ENCODE measurements around the gene PRKCD. TPM values are rescaled to one million over a fixed set of nuclear protein-coding genes. Genes with fewer than 3 reads are reported as not detected.

PRKCD gene
- total RNA-seq, 2 experiments from 2014 or later, result 20.6 to 21.4 TPM

DNA sequence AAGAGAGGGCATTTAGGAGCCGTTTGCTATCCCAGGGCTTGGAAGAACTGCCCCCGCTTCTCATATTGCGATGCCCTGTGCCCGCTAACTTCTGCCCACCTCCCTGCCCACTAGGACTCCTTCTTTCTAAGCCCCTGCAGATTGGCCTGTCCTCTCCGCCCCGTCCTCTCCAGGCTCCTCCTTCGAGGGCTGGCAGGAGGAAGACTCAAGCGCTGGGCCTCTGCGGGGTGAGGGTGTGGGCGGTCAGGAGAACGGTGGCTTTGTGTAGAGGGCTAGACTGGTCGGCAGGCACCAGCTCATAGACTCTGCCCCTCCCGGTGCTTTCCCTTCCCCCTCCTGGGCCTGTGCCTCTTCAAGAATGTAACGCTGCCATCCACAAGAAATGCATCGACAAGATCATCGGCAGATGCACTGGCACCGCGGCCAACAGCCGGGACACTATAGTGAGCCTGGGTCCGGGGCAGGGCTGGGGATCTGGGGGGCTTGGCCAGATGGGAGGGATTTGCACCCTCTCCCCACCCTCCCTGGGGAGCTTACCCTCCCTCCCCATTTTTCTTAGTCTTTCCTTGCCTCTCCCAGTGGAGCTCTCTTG, 21.9 kb downstream of the PRKCD start:
- ChIA-PET CTCF (no interaction called here), POLR2A (no interaction called here)

DNA sequence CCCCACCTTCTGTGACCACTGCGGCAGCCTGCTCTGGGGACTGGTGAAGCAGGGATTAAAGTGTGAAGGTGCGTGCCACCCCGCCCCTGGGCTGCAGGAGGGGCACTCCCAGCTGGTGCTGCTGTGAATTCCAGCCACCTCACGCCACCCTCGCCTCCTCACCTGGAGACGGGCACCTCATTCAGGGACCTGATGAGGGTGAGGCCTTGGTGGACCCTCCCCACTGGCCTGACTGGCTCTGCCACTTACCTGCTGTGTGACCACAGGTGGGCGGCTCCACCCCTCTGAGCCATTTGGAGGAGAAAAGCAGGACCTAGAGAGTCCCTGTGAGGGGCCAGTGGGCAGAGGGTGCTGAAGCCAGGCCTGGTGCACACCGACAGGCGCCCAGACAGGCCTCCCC, 22.5 kb downstream of the PRKCD start:
- ChIA-PET CTCF (no interaction called here), POLR2A (no interaction called here)

DNA sequence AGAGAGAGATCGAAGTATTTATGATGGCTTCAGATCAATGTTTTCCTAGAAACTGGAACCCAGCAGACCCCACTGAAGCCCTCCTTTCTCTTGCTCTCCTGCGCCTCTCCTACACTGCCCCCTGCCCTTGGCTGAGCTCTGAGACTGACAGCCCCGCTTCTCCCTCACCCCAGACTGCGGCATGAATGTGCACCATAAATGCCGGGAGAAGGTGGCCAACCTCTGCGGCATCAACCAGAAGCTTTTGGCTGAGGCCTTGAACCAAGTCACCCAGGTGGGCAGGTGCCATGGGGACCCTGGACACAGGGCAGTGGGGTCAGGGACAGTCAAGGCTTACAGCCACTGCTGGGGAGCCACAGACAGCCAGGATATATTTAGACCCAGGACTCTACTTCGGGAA, 23.7 kb downstream of the PRKCD start:
- ChIA-PET CTCF (no interaction called here), POLR2A (no interaction called here)

DNA sequence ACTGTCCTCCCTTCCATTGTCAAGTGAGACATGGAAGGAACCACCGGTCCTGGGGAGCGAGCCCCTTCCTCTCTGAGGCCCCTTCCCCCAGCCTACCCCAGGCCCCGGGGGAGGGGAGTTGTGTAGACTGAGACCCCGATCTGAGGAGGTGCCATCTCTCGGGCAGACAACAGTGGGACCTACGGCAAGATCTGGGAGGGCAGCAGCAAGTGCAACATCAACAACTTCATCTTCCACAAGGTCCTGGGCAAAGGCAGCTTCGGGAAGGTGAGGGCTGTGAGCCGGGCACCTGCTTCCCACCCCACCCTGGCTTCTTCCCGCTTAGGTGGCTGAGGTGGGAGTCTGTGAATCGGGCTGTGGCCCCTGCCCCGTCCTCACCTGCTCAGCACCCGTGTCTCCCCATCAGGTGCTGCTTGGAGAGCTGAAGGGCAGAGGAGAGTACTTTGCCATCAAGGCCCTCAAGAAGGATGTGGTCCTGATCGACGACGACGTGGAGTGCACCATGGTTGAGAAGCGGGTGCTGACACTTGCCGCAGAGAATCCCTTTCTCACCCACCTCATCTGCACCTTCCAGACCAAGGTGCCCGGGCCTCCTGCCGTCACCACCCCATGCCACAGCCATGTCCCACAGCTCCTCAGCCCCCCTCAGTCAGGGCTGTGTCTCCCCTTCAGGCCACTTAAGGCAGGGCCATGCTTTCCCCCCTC, 24.9 kb downstream of the PRKCD start:
- CTCF ChIA-PET, result no interaction called here
- POLR2A ChIA-PET, result interaction anchor here (0.5 kb wide), 1 partner anchor 25 kb away, joined by 7 read pairs; no protein-coding TSS in a partner anchor

DNA sequence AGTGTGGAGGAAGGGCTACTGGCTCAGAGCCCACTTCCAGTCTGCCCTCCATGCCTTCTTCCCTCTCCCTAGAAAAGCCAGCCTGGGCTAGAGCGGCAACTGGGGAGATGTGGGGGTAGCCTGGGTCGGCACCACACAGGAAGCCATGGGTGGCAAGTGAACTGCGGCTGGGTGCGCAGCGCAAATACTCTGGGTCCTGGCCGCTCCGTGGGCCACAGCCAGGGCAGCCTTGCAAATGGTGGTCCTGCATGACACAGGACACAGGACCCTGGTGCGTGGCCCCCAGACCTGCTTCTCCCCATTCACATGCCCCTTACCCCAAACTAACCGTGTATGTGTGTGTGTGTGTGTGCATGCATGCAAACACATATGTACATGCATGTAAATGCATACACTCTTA, 25.7 kb downstream of the PRKCD start:
- POLR2A ChIA-PET, result no interaction called here
- CTCF ChIA-PET, result no interaction called here

DNA sequence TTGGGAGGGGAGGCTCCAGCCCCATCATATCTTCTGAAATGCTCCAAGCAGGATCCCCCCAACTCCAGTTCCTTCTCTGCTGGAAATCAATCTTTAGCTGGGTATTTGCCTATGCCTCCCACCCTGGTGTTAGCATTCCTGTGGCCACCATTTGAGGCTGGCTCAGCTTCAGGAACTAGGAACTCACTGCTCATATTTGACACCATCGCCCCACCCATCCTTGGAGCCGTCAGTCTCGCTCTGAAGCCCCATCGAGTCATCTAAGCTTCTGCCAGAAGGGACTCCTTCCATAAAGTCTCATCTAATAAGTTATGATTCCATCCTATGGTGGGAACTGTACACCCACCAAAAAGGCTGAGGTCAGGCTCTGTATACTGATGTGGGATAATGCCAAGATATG, 26.4 kb downstream of the PRKCD start:
- POLR2A ChIA-PET, result no interaction called here
- CTCF ChIA-PET, result no interaction called here

DNA sequence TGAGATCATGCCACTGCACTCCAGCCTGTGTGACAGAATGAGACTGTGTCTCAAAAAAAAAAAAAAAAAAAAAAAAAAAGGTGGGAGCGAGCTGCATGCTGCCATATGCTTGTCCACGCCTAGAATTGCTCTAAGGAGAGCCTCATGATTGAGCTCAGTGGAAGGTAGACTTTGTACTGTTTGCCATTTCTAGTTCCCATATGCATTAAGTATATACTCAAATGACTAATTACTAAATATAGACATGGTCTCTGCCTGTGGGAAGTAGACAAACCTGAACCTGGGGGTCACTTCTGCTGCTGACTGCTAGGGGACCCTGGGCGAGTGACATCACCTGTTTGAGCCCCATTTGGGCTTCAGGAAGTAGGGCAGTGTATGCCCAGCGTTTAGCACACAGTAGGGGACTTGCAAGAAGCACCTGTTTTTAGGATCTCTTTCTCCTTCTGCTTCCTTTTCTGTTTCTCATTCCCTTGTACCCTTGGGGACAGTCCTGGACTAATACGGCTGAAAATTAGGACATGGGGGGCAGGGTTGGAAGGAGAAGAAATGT, 27.2 kb downstream of the PRKCD start:
- CTCF ChIA-PET, result no interaction called here

DNA sequence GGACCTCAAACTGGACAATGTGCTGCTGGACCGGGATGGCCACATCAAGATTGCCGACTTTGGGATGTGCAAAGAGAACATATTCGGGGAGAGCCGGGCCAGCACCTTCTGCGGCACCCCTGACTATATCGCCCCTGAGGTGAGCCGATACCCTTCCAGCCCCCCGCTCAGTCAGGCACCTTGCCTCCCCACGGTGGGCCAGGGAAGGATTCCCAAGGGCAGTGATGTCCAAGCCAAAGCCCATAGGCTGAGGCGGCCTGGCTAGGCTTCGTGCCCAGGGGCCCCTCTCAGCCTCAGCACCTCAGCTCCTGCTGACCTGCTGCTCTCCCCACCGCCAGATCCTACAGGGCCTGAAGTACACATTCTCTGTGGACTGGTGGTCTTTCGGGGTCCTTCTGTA, 27.7 kb downstream of the PRKCD start:
- ChIA-PET POLR2A (no interaction called here), CTCF (no interaction called here)

More for the DNA sequence above, 27.2 kb downstream of the PRKCD start:
- POLR2A ChIA-PET, result no interaction called here

DNA sequence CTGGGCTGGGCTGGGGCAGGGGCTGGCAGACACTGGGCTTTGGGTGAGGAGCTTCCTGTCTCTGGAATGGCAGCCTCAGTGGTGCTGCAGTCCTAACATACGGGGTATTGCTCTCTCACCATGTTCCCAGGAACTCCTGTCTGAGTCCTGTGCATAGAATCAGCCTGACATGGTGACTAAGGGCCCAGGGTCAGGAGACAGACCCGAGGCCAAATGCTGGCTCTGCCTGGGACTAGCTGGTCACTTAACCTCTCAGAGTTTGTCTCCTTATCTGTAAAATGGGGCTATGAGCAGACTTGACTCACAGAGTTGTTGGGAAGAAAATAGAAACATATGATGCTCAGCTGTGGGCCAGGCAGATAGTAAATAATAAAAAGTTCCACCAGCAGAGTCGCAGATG, 28.3 kb downstream of the PRKCD start:
- ChIA-PET CTCF (interaction anchor here (0.9 kb wide), 1 partner anchor 75 kb away, joined by 3 read pairs; no protein-coding TSS in a partner anchor), POLR2A (no interaction called here)

DNA sequence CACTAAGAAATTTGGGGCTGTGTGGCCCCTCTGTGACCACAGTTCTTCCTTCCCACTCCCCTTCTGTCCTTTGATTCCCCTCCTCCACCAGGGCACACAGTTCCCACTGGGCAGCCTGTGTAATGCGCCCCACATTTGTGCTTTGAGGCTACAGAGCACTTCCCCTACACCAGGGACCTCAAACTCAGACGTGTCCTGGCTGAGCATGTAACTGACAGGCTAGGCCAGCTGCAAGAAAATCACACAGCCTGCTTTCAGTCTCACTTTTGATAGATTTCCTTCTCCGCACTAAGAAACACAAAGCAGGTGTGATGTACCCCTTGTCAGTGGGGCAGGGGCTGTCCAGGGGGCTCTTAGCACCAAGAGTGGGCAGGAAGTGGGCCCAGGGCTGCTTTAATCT, 29.6 kb downstream of the PRKCD start:
- ChIA-PET CTCF (no interaction called here), POLR2A (no interaction called here)

DNA sequence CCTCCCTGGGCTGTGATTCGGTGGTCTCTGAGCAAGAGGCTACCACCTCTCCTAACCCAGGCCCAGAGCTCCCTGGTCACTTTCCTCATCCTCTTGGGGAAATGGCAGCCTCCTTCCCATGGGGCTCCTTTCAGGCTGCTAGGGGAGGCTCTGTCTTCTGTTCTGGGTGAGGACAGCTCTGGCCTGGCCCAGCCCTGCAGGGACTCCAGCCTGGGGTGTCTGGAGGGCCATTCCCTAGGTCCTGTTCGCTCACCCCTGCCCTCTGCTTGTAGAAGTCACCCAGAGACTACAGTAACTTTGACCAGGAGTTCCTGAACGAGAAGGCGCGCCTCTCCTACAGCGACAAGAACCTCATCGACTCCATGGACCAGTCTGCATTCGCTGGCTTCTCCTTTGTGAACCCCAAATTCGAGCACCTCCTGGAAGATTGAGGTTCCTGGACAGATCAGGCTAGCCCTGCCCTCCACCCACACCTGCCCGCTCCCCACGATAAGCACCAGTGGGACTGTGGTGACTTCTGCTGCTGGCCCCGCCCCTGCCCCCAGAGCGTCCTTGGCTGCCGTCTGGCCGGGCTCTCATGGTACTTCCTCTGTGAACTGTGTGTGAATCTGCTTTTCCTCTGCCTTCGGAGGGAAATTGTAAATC, 30.9 kb downstream of the PRKCD start:
- CTCF ChIA-PET, result interaction anchor here (0.9 kb wide), 1 partner anchor 83 kb away, joined by 3 read pairs; no protein-coding TSS in a partner anchor
- POLR2A ChIA-PET, result no interaction called here

DNA sequence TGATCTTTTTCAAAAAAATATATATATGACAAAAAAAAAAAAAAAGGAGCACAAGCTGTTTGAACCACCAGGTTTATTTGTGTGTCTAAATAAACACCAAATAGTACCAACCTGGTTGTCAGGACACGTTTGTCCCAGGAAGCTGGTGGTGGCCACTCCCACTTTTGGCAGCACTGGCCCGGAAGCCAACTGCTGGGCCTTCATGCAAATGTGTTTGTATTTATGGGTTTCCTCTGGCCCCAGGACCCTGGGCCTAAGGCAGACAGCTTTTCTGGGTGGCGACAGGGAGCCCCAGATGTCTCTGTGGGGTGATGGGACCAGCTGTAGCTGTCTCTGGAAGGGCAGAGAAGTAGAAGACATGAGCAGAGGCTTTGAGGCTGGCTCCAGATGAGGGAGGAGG, 31.6 kb downstream of the PRKCD start:
- ChIA-PET POLR2A (no interaction called here), CTCF (interaction anchor here (0.7 to 0.9 kb wide), 2 partner anchors 84 to 413 kb away, joined by 3 read pairs; no protein-coding TSS in a partner anchor)

DNA sequence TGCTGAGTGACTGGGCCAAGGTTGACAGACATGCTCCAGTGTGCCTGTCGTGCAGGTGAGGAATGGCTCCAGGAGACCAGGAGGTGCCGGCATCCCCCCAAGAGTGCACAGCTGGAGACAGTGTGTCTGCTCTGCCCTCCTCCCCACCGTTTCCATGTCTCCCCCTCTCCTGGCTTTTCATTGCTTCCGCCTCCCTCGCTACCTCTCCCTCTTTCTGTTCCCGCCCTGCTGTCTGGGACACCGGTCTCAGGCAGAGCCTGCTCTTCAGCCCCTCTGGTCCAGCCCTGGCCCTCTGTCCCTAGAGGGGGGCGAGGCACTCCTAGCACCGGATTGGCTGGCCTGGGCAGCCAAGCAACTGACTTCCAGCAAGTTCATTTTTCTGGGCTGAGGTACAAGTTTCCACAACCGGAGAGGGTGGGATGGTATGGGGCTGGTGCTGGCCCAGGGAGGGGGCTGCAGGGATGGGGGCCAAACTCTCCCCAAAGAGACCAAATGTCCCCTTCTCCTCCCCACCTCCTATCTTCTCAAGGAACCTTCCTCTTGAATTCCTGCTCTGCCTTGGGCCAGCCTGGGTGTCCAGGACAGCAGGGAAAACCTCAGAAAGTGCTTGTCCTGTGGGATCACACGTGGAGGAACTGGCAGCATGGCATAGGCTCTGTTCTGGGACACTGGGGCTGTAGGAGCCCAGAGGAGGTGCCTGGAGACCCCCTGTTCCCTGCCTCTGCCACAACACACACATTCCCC, 32.6 kb downstream of the PRKCD start:
- POLR2A ChIA-PET, result no interaction called here
- CTCF ChIA-PET, result no interaction called here

DNA sequence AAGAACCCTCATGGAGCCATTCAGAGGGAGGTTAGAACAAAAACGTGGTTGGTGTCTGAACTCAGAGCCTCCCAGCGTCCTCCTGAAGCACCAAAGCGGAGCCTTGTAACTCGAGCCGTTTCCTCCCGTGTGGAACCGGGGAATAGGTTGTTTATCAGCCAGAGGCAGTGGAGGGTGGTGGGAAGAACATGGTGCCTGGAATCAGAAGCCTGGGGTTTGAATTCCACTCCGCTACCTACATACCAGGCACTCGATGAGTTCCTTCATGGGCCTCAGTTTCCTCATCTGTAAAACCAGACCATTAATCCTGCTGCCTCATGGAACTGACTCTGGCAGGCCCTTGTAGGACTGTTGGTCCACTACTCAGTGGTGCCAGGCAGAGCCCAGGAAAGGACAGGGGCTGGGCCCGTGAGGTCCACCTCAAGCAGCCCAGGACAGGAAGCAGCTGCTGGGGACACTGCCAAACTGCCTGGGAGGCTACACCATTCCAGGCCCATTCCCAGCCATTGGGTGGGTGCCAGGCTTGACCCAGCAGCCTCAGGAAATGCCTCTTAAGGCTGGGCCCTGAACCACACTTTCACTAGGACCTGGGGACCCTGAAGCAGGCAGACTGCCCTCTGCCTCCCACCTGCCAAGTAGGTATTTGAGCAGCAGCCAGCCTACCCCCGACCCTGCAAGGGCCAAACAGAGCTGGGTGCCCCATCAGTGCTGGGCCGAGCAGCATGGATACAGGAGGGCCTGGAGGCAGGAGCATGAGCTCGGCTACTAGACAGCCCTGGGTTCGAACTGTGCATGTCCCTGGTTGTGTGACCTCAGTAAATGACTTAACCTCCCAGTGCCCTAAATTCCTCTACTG, 33.4 kb downstream of the PRKCD start:
- POLR2A ChIA-PET, result no interaction called here
- CTCF ChIA-PET, result interaction anchor here (1.0 to 3.9 kb wide), 6 partner anchors 30 to 78 kb away, joined by 3 to 60 read pairs (median 12); partner anchors contain the start of gene PRKCD

DNA sequence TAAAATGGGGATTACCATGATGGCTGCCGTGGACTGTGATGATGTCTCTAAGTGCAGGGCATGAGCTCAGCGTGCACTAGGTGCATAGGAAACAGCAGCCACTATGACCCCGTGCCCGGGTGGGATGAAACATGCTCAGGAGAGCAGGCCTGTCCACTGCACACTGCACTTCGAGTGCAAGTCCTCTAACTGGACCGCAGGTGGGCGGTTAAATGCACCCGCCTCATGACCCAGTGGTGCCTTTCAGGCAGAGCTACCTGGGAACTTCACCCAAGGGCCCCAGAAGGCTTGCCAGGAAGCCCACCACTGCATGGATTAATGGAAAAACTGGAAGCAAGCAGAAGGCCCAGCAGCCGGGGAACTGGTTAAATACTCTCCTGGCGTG, 34.0 kb downstream of the PRKCD start:
- CTCF ChIA-PET, result interaction anchor here (1.0 to 3.9 kb wide), 11 partner anchors 30 to 84 kb away, joined by 3 to 60 read pairs (median 6); partner anchors contain the start of gene PRKCD
- POLR2A ChIA-PET, result no interaction called here

DNA sequence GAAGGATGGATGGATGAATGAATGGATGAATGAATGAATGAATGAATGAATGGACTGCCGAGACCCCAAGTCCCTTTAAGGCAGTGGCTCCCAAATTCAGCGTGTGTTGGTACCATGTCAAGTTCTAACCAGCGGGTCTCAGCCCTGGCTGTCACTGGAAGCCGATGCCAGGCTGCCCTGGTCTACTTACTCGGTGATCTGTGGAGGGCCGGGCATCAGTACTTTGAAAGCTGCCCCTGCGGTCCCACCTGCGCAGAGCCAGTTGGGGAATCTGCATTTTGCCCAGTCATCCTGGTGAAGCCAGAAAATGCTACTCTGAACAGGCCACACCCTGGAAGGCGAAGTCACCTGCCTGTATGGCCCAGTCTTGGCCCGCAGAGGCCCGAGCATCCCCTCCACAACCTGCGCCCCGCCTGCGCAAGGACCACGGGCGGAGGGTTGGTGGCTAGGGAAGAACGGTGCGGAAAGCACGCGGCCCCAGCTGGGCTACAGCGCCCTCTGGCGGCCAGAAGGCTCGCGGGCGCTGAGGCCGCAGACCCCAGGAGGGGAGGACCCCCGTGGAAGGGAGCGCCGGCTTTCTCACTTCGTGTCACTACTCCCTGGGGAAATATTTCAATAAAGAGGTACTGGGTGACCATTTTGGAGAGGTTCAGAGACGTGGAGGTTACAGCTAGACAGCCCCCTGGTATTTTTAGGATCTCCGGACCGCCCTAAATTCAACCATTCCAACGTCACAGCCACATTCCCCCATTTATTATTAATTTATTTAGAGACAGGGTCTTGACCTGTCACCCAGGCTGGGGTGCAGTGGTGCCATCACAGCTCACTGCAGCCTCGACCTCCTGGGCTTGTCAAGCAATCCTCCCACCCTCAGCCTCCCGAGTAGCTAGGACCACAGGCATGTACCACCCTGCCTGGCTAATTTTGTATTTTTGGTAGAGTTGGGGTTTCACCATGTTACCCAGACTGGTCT, 34.9 kb downstream of the PRKCD start:
- CTCF ChIA-PET, result interaction anchor here (0.6 to 3.9 kb wide), 20 partner anchors 11 to 218 kb away, joined by 3 to 60 read pairs (median 5); partner anchors contain the start of gene PRKCD
- POLR2A ChIA-PET, result no interaction called here

DNA sequence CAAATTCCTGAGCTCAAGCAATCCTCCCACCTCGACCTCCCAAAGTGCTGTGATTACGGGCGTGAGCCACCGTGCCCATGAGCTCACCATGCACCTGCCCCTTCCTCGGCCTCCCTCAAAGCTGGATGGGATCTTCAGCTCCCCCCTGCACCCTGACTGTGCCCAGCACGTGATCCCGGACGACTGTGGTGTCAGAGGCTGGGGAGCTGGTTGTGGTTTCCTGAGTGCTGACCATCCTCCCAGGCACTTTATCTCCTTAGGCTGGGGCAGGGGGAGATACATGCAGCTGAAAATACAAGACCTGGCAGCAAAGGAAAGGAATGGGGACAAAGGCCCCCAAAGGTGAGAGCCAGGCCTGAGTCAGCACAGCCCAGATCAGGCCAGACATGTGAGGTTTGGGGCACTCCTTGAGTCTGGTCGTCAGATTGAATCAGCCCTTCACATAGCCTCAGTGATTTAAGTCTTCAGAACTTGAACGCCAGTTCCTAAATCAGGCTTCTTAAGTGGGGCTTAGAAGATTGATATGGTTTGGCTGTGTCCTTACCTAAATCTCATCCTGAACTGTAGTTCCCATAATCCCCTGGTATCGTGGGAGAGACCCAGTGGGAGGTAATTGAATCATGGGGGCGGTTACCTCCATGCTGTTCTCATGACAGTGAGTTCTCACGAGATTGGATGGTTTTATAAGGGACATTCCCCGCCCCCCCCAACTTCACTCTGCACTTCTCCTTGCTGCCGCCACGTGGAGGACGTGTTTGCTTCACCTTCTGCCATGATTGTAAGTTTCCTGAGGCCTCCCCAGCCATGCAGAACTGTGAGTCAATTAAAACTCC, 35.8 kb downstream of the PRKCD start:
- ChIA-PET POLR2A (no interaction called here), CTCF (interaction anchor here (0.6 to 3.9 kb wide), 16 partner anchors 10 to 219 kb away, joined by 3 to 60 read pairs (median 5); partner anchors contain the start of gene PRKCD)

Measured in activated CD8-positive, alpha-beta memory T cell treated with anti-CD3 and anti-CD28 coated beads for 36 hours (primary cell).